GM19099 (cell line): Measurements from ENCODE around the gene PYROXD2.

Source experiments
- POLR2A ChIP-seq: IDR thresholded peaks from 3 replicates; pipeline ENCODE4 v1.6.1; 2011; ENCODE audit warnings: low read depth; ENCODE audit not compliant: insufficient read length; ENCODE audit errors: extremely low read depth

The PYROXD2 gene

DNA sequence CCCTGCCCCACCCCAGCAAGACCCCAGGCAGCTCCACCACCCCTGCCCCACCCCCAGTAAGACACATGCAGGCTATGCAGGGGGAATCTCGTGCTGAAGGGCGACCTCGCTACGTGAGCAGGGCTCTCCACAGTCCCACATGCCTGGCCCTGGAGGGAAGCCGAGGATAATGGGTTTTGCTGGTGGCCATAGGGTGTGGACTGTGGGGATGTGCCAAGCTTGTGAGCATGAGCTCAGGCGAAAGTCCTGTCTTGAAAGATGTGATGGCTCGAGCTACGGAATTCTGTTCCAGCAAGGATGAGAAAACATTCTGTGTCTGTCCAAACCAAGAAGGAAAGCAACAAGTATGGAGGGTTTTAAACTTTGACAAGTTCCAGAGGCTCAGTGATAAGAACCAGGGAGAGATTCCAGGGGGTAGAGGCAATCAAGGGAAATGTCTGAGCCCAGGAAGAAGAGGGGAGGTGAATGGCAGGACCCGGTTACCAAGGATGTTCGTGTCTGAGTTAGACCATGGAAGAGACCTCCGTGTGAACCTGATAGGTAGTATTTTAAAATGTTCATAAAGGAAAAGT lies 63.1 kb downstream of the PYROXD2 start:
- TF ChIP-seq POLR2A = no peak

DNA sequence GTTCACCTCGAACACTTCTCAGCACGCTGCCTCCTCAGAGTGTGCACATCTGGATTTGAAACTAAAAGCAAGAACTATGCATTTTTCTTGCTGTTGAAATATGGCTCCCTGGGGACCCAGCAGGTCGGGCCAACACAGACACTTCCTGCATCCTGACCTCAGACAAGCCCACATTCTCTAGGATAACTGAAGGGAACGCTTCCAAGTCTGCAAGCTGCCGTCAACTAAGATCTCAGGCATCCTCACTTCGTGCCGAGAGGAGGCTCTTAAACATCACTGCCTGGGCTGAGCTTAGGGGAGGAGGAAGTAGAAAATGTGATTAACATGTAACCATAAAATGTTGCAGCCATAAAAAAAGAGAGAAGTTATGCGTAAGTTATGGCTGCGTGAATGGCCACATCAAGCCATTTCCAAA lies 65.5 kb downstream of the PYROXD2 start:
- no peak for TF ChIP-seq POLR2A

- no peak for TF ChIP-seq POLR2A
Measured at GRCh38 chr10:98346847-98347246, 68.1 kb downstream of the PYROXD2 start.

DNA sequence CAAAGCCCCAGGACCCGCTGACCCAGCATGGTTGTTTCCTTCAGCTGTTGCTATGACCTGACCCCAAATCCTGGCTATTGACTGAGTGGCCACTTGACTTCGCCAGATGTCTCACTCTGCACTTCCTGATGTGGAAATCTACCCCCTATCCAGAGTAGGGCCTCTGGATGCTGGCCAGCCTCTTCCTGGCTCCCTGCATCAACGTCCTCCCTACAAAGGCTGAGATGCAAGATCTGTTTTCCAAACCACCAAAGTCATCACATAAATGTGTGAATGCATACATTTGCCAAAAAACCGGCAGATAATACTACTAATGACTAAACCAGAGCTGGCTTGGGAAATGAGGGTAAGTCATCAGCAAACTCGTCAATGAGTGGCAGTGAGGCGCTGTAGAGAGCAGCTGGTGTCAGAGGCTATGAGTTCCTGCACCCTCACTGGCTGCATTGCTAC lies 70.4 kb downstream of the PYROXD2 start:
- no peak for TF ChIP-seq POLR2A

GRCh38 chr10:98340940-98341310 lies 74.1 kb downstream of the PYROXD2 start:
- TF ChIP-seq POLR2A = no peak

GRCh38 chr10:98340261-98340939 lies 74.6 kb downstream of the PYROXD2 start:
- no peak for TF ChIP-seq POLR2A

DNA sequence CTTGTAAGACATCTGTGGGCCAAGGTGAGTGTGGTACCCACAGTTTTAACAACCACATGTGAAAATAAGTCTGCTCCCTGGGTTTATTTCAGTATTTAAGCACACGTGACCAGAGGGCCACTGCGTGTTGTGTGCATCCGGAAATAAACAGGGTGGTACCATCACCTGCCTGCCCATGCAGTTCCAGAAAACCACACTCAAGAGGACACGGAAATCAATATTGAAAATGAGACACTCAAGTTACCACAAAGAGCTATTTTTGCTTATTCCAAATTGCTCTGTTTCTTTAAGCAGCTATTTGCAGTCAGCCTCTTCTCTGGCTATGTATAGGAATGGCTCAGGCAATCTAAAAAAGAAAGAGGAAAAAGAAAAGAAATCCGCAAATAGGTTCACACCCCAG lies 75.2 kb downstream of the PYROXD2 start:
- no peak for TF ChIP-seq POLR2A

DNA sequence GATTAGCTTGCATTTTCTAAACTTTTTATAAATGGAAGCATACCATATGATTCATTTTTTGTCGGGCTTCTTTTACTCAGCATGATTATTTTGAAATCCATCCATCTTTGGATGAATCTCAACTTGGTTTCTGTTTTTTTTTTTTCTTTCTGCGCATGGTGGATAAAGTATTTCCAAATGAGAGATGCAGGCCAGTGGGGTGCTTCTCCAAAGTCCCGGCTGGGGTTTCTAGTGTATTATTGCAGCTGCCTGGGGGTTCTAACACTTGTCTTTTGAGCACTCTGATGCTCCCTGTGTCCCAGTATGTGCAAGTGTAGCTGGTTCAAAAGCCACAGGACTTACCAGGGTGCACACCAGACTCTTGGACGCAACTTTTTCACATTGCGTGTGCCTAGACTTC lies 76.1 kb downstream of the PYROXD2 start:
- no peak for TF ChIP-seq POLR2A

- TF ChIP-seq POLR2A = no peak
Measured at GRCh38 chr10:98338318-98338717, 76.7 kb downstream of the PYROXD2 start.

GRCh38 chr10:98337484-98337883 lies 77.5 kb downstream of the PYROXD2 start:
- no peak for TF ChIP-seq POLR2A
